Measurements from ENCODE around the gene ZNF335.
"Not testable (repeated sequence)": the region's sequence is repeated elsewhere in the genome, so short reads cannot be mapped to it uniquely, and the experiment has no call there.

Gene ZNF335

DNA sequence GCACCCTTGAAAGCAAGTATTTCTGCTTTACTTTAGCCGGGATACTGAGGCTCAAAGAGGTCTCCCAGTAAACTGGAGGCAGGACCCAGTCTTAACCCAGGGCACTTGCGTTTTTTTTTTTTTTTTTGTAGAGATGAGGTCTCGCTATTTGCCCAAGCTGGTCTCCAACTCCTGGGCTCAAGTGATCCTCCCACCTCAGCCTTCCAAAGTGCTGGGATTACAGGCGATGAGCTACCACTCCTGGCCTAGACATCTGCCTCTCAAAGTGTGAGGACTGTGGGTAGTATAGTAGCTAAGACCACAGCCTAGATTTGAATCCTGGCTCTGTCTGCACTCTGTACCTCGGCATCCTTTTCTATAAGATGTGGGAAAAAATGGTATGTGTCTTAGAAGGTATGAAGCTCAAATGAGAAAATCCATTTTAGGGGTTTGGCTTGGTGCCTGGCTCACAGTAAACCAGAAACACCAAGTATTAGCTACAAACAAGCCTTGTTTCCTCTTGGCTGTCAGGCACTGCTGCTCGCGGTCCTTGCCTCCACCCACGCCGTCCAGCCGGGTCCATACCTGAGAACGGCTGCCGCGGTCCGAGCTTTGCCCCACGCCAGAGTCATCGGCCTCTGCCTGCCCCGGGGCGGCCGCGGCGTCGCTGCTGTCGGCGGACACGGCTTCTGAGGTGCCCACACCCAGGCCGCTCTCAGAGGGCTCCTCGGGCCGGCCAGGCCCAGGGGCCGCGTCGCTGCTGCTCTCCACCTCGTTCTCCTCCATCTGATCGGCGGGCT, 1.2 kb downstream of the ZNF335 start:
- no peak for DNase-seq

DNA sequence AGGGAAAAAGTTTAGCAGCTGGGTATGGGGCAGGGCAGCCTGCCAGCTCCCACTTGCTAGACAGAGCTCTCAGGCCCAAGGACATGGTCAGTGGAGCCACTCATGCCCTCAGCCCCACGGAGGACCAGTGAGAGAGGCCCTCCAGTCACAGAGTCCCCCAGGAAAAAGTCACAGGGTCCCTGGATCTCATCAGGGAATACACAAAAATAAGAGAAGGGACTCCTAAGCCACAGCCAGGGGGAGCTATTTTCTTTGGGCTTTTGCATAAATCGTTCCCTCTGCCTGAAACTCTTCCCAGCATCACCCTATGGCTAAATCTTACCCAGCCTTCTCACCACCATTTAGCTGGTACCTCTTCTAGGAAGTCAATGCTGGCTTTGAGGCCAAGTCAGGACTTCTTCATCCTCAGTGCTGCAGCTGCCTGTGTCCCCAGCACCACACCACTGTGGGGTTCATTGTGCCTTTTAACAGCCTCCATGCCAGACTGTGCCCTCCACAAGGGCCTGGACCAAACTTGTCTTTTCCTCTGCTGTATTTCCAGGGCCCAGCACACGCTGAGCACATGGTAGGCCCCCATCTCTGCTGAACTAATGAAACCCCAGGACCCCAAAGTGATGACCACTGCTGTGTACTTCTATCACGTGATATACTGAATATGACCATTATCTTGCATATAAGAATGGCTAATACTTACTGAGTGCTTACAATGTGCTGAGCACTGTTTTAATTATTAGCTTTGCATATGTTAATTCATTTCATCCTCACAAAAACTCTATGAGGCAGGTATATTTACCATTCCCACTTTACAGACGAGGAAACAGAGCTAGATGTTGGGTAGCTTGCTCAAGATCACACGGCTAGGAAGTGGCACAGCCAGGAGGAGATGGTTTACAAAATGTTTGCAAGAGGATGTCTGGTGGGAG, 2.0 kb downstream of the ZNF335 start:
- DNase-seq: no peak

DNA sequence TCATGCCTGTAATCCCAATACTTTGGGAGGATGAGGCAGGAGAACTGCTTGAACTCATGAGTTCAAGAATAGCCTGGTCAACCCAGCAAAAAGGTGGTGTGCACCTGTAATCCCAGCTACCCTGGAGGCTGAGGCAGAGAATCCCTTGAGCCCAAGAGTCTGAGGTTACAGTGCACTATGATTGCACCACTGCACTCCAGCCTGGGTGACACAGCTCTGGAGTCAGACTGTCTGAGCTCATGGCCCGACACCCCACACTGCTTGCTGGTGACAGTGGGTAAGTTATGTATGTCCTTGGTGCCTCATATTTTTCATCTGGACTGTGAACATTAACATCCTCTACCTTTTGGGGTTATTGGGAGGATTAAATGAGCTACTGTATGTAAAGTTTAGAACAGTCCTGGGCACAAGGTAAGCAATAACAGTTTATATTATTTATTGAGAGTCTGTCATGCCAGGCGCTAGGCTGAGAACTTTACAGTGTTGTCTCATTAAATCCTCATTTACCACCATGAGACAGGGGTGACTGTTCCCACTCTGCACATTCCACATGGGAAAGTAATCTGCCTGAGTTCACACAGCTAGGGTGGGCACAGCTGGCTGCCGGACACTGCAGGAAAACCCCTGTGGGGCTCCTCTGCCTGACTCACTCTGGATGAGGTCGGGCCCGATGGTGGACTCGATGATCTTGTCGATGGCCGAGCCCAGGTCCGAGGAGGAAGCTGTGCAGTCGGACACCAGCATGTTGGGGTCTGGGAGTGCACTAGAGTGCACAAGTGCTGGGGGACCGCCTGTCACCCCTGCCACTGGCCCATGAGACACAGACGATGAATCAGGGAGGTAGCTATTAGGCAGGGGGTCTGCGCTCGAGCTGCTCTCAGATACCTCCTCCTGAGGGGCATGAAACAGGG, 2.9 kb downstream of the ZNF335 start:
- no peak for DNase-seq

DNA sequence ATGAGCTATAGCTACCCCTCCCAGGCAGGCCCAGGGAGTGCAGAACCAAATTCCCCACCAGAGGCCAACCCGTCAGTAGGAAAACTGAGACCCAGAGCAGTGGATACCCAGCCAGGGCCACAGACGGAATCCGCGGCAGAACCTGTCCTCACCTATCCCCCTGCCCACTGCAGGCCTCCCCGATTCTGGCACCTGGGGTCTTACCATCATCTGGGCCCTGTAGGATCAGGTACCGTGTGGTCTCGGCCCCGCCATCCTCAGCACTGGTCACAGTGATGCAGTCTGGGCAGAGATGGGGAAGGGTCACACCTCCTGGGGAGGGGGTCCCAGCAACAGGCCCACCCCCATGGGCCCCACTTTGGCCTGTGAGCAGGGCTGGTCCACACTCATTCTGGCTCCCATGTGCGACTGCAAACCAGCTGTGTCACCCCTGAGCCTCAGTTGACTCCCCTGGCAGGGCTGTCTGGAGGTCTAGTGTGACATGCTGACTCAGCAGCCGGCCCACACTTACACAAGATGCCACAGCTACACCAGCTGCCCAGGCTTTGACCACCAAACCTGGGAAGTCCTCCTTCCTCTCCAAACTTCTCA, 3.8 kb downstream of the ZNF335 start:
- DNase-seq: no peak

DNA sequence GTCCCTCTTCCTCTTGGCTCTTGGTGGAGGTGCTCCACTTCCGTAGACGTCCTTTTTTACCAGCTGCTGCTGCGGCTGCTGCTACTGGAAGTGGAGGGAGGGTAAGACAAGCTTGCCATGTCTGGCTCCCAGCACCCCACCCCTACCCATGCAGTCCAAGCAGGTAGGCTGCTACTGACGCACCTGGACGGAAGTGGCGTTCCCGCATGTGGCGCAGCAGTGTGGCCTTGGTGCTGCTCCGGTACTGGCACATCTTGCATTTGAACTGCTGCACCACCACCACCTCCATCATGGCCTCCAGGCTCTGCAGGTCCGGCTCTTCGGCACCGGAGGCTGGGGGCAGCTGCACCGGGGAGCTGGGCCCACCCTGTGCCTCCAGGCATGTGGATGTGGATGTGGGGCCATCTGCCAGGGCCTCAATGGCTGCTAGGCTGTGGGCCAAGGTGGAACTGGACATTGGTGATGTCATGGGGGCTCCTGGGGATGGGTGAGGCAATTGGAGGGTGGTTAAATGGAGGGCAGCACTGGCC, 4.4 kb downstream of the ZNF335 start:
- DNase-seq: no peak

DNA sequence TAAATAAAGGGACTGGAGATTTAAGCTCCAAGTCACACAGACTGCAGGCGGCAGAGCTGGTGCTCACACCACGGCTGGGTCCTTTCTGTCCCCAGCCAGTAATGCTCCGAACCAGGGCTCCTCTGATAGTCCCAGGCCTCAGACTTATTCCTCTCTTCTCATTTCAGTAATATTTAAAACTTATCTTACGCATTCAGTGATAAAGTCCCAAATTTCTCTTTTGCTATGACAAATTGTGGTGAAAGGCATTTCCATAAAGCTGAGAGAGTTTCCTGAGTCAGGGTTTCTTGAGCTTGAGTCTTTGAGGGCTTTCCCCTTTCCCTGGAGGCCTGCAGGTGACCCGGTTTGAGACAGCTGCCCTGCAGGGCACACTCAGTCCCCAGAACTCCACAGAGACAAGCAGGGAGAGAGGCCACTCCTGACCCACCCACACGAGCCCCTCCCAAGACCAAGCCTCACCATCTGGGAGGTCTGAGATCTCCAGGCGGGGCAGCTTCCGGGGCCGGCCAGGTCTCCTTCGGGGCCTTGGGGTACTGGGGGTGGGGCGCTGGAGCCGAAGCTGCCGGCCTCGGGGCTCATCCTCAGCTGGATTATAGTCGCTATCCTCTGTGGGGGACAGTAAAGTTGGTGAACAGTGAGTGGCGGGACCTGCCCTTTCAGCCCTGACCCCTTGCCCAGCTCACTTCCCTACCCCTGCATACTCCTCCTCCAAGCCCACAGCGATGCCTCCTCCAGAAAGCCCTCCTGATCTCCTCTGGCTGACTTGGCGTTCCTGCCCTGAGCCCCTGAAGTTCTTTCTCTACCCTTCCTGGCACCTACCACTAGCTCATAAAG, 6.6 kb downstream of the ZNF335 start:
- DNase-seq: no peak

DNA sequence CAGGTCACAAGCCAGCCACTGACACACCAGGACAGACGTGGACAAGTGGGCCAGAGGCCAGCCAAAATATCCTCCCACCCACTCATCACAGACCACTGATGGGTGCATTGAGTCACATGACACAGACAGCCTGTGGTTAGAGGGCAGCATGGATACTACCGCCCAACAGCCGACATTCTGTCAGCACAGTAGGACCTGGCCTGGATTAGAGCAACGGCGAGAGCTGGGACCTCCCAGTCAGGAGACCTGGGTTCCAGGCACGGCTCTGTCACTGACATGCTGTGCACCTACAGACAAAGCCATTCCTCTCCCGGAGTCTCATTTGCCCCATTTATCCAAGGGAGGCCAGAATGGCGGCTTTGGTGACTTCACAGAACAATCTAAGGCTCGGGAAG, 8.0 kb downstream of the ZNF335 start:
- DNase-seq: no peak

DNA sequence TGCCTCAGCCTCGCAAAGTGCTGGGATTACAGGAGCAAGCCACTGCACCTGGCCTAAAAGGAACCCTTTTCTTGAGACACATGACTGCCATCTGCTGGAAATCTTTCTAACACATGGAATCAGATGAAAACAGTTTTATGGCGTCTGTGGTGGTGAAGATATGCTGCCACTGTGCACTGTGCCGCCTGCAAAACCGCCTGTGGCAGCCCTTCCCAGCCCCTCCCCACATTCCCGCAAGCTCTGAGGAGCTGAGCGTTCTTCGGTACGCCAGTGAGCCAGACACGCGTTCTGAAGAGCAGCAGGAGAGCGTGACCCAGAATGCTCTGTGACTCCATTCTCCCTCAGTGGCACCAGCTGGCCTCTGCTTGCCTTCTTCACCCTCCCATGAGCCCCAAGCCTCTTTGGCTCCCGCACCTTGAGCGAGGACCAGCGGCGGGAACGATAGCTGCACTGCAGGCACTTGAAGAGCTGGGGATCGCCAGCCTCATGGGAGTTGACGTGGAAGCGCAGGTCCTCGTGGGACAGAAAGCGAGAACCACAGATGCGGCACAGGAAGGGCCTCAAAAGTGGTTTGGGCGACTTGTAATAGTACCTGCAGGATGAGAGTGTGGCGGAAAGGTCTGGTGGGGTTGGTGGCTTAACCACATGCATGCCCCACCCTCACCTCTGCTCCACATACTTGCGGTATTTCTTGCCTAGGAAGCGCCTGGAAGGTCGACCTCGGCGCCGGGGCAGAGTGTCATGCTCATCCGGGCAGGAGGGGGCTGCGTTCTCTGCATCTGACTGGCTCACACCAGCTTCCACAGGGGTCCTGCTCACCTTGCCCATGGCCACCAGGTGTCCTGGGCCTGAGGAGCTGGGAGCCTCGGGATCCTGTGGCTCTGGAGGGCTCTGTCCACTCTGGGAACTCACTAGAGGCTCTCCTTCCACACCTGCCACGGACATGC, 8.7 kb downstream of the ZNF335 start:
- no peak for DNase-seq

DNA sequence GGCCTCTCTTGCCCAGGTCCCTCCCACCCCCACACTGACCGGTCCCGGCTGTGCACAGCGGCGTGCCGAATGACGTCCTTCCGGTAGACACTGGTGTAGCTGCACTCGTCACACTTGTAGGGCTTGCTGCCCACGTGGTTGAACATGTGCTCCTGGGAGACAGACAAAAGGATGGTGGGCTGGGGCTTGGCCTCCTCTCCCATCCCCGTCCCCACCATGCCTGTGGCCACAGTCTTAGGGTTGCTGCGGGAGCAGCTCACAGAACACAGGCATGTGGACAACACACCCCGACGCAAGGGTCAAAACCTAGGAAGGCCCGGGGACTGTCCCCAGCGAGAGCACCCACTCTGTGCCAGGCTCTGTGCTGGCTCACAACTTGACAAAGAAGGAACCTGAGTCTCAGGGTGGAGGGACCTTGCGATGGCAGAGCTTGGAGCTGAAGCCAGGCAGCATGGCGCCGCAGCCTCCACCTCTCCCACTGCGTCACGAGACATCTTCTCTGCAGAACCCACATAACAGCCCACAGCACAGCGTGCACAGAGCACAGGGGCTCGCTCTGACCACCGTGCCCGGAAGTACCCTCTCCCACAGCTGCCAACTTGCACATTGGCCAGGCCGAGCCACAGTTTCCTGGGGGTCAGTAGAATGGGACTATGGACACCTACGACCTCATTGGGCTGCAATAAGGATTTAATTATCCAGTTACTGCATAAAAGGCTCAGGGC, 9.8 kb downstream of the ZNF335 start:
- no peak for DNase-seq

DNA sequence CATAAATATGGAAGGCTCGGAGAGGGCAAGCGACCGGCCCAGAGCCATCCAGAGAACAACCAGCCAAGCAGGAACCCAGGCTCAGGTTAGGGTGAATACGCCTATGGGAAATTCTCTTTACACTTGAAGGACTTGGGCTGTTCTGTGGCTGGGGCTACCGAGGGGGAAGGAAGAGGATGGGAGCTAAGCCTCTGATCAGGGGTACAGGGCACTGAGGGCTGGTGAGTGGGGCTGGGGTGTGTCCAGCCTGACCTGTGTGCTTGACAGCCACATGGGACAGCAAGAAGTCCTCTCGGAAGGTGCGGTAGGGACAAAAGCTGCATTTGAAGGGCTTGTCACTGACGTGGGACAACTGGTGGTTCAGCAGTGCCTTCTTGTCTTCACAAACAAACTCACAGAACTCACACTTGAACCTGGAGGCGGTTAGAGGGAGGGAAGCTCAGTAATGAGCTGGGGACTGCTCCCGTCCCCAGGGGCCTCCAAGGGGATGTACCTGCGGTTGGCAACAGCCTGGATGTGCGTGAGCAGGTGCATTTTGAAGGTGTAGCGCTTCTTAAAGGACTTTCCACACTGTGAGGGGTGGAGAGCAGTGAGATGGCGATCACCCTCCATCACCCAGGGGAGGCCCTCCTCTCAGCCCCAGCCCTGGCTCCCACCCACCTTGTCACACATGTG, 11.9 kb downstream of the ZNF335 start:
- no peak for DNase-seq

DNA sequence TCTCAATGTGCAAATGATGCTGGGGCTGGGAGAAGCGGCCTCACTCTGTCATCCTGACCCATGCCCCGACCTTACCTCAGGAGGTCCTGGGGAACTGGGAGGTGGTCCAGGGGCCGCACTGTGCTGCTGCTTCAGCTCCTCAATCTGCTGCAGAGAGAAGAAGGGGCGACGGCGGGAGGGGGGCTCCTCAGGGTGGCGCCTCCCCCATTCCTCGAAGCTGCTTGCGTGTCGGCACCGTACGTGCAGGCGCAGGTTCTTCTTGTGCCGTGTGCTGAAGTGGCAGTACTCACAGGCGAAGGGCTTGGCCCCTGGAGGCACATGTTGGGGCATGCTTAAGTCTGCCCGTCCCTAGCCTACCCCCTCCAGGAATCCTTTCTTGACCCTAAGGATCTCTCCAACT, 12.9 kb downstream of the ZNF335 start:
- no peak for DNase-seq

DNA sequence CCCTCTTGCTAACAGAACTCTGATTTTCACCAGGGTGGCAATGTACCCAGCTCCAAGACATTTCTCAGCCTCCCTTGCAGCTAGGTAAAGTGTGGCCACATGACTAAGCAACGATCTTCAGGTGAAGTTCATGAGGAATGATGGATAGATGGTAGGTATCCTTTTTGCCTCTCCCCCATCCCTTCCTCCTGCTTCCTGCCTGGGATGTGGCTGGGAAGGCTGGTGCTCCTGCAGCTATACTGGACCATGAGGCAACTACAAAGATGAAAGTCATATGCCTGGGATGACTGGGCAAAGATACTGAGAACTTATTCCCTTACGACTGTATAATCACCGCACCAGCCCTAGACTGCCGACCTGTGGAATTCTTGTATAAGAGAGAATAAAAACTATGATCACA, 13.4 kb downstream of the ZNF335 start:
- no peak for DNase-seq

DNA sequence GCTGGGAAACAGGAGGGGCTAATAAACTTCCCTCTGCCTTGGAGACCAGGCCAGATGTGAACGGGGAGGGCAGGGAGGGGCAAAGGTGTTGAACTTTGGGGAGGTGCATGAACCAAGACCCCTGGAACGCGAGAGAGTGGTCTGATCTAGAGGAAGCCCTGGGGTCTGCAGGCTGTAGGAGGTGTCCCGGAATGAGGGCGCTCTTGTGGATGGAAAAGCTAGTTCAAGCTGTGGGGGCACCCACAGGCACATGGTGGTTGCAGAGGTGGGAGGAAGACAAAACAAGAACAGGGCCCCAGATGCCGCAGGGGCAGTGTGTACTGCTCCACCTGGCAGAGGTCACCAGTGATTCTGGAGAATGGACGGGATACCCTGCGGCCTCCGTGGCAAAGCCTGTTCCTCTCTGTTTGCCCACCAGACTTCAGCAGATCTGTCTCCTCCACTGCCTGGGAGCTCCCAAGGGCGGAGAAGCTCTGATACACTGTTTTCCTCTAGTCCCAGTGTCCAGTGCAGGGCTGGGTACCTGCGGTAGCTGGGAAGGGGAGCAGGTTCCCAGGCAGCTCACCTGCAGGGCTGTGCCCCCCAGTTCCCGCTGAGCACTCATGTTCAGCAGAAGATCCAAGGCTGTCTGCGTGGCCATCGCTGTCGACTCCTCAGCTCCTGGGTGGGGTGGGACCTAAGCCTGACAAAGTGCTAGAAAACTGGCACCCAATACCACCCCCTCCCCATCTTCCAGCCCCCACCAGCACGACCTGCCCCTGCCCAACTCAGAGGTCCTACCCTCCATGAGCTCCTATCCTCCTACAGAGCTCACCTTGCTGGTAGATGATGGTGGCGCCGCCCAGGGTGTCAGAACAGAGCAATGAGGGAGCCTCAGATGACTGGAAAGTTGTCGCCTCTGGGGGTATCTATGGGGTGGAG, 14.7 kb downstream of the ZNF335 start:
- no peak for DNase-seq

DNA sequence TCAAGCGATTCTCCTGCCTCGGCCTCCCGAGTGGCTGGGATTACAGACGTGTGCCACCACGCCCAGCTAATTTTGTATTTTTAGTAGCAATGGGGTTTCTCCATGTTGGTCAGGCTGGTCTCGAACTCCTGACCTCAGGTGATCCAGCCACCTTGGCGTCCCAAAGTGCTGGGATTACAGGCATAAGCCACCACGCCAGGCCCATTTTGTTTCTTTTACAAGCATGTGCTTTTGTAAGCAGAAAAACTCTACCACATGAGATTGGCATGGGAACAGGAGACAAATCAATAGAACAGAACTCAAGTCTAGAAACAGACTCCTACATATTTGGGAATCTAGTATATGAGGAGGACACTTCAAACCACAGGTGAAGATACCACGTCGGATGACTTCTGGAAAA, 15.7 kb downstream of the ZNF335 start:
- DNase-seq: not testable (repeated sequence)

DNA sequence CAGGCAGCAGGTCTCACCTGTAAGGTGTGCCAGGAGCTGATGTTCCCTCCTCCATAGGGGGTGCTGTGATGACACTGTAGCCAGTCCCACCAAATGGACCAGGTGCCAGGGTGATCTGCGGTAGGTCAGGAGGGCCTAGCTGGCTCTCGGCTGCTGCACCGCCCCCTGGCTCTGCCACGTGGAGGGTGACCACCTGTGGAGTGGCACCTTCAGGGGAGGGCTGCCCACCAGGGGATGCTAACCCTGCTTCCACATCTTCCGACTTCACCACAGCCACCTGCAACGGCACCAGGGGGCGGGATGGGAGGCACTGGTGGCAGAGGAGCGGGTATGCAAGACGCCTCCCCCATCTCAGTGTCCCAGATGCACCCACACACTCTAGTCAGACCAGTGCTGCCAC, 18.3 kb downstream of the ZNF335 start:
- DNase-seq: no peak

DNA sequence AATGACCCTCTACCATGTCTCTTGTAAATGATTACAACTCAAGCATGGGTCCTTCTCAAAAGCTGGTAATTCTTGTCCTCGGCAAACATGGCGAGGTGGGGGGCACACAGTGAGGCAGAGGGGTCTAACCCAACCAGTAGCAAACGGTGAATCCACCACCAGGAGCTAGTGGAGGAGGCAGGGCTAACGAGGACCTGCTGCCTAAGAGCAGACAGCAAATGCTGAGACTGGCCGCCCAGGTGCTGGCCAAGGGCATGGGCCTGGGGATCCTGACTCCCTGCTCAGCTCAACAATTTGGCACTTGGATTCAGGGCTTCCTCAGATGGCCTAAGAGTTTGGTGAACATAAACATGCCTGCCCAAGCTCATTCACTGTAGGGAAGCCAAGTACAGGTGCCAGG, 19.1 kb downstream of the ZNF335 start:
- DNase-seq: no peak

DNA sequence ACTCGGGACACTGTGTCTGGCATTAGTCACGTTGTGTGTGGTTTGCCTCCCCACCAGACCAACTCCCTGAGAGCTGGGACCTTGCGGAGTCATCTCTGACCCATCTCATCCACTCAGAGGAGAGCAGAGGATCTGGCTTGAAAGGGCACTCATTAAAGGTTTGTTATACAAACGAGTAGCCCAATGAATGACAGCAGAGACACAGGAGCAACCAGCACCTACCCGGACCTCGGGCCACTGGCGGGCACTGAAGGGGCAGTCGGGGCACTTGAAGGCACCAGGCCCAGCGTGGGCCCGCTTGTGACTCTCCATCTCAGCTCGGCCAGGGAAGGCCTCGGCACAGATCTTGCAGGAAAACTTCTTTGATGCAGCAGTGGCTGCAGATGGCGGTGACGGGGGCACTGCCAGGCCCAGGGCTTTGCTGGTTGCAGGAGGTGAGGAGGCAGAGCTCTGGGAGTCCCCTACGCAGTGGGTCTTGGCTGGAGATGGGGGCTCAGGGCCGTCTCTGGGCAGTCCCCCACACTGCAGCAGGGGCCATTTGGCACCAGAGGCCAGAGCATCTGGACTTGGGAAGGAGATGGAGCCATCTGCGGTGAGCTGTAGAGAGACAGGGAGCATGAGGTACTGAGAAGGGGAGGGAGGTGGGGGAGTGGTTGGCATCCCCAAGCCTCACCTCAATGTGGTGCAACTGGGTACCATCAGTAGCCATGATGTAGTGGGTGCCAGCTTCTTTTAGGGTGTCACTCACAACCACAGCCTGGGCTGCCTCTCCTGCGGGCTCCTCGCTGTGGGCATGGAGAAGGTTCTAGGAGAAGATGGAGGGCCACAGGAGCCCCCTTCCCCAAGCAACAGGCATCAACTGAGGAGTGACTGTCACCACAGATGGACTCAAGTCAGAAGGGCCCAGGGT, 19.8 kb downstream of the ZNF335 start:
- DNase-seq: no peak

All from GOT3 (cell line).